NCI-H1694 treated with DMSO at 0.1 percent for 48 hours (cell line): ENCODE measurements around the gene COL5A1.
"Not testable (repeated sequence)": the region's sequence is repeated elsewhere in the genome, so short reads cannot be mapped to it uniquely, and the experiment has no call there.

Source experiments
- DNase-seq: peaks from one replicate; lab custom pipeline; 2025; lab: John Stamatoyannopoulos, UW

Gene COL5A1

DNA sequence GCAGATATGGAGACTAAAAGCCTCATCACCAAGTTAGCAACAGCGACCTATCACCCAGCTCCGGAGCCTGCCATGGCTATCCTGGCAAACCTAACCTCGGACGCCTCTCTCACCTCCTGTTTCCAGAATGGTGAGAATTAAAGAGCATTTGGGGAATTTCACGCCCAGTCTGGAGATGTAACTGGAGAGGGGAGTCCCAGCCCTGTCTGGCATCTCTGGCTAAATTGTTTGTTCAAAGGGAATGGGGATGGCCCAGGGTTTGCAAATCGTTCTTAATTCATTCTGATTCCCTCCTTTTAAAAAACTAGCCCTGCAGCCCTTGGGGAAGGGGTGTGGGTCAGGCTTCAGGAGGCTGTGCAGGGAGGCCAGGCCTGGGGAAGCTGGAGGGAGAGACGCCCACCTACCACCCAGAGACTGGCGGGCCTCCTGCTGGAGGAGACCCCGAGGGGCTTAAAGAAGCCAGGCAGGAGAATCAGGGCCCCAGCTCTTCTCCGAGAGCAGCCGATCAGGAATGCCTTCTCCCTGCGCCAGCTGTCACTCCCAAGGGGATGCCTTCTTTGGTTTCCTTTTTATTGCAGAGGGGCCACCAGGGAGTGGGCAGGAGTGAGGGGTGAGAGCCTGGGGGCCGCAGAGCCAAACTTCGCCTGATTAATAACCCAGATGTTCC lies 964 bp upstream of the COL5A1 start:
- DNase-seq, result no peak

DNA sequence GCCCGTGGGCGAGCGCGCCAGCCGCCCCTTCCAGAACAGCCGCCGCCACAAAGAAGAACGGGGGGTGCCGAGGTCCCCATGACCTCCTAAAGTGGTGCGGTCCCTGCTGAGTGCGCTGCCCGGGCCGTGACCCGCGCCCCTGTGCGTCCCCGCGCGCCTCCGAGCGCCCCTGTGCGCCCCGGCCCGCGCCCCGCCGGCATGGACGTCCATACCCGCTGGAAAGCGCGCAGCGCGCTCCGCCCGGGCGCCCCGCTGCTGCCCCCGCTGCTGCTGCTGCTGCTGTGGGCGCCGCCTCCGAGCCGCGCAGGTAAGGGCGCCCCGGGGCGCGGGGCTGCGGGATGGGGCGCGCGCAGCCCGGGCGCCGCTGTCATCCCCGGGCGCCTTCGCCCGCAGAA lies 384 bp downstream of the COL5A1 start:
- DNase-seq, result no peak

DNA sequence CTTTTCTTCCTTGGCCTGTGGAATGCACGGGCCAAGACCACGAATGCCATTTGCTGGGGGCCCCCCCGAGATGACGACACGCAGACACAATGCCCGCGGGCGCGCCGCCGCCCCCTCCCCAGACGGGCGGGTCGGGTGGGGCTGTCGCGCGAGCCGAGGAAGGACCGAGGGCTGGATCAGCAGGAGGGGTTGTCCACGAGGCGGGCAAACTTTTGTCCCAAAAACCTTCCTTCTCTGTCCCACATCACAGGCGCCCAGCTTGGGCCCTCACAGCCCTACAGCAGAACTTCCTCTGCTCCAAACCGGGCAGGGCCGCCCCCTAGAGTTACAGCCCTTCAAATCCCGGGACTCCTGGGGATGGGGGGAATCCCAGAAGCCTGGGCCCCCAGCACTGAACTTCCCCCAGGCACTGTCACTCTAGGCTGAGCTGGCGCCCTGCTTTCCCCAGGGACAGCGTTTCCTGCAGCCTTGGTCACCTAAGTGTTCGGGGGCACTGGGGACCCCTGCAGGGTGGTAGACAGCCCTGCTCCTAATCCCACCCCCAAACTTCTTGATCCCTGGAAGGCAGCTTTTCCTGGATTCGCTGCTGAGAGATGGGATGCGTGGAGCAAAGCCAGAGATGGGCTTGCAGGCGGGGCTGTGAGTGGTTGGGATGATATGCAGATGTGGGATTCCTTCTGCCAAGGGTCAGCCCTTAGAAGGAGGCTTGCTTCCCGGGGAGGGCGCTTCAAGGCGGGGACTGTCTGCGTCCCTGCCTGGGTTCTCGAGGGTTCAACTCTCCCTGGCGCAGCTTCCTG lies 980 bp downstream of the COL5A1 start:
- DNase-seq, result no peak

DNA sequence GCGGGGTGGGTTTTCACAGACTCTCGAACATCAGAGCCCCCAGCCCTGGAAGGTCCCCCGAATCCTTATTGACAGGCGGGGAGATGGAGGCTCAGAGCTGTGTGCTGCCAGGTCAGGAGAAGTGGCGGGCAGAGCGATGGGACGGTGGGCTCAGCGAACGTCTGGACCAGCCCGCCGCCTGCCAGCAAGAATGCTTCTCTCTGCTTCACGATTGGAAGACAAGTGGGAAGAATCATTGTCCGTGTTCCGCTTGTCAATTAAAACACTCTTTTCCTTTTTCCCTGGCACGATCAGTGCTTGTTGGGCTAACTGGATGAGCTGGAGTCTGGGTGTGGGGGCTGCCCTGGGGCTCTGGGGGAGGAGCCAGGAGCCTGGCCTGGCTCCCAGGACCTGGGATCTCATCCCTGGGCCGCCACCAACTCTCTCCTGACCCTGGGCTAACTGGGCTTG lies 1.6 kb downstream of the COL5A1 start:
- no peak for DNase-seq

DNA sequence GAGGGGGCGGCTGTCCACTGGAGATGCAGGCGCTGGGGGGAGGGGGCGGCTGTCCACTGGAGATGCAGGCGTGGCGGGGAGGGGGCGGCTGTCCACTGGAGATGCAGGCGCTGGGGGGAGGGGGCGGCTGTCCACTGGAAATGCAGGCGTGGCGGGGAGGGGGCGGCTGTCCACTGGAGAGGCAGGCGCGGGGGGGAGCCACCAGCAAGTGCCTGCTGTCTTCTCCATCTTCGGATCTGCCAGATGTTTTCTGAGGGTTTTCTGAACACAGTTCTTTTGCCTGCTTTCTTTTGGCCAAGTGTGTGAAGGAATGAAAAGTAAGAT lies 2.8 kb downstream of the COL5A1 start:
- DNase-seq, result not testable (repeated sequence)

DNA sequence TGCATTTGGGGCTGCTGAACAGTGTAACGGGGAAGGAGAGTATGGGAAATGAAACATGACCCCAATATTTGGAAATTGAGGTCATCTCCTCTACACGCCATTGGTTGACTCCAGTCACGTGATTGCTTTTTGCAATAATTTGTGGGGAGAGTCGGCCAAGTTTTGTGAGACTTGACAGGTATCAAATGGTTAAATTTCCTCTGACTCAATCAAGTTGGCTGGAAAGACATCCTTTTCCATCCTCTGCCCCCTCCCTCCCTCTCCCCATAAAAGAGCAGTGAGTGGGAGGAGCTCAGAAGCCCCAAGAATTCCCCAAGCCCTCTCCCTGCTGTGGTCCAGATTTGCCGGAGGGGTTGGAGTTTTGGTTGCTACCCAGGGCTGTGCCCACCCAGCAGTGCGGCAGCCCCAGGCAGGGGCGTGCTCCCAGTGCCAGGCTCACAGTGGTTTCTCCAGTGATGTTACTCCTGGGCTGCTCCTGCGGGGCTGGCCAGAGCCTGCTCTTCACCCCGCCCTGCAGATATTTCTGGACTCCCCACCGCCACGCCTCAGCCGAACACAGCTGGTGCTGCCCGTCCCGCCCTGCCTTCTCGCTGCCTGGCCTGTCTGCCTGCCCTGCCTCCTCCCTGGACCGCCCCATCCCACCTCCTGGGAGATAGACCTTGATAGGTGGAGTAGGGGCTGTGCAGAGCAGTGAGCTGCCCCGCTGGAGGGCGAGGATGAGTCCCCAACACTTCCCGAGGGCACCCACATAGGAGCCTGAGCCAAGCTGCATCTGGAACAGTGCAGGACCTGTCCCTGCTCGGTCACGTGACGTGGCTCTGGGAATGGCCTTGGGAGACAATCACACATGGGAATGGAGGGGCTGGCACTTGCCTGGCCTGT lies 3.4 kb downstream of the COL5A1 start:
- no peak for DNase-seq

DNA sequence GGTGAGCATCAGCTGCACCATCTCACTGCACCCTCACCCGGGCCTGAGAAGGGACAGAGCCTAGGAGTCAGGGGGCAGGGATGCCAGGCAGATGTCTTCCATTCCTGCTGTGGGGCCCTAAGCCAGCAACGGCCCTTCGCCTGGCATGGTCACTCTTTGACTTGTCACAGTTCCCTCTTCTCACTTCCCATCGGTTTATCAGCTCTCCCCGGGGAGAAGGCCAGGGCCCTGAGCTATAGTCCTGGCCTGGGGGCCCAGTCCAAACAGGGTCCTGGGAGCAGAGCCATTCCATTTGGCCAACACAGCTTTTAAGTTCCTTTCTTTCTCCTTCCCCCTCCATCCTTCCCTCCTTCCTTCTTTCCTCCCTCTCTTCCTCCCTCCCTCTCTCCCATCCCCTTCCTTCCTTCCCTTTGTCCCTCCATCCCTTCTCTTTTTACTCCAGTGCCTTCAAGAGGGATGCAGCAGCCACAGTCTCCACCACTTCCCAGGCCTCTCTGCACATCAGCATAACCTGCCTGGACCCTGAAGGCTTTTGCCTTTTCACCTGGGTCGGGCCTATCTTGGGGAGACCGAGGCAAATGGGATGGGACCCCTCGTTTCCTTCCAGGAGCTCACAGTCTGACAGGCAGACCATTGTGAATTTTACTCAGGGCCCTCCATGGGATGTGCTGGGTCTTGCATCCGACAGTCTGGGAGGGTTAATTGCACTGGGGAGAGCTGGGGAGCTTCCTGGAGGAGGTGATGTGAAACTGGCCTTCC lies 4.2 kb downstream of the COL5A1 start:
- no peak for DNase-seq

DNA sequence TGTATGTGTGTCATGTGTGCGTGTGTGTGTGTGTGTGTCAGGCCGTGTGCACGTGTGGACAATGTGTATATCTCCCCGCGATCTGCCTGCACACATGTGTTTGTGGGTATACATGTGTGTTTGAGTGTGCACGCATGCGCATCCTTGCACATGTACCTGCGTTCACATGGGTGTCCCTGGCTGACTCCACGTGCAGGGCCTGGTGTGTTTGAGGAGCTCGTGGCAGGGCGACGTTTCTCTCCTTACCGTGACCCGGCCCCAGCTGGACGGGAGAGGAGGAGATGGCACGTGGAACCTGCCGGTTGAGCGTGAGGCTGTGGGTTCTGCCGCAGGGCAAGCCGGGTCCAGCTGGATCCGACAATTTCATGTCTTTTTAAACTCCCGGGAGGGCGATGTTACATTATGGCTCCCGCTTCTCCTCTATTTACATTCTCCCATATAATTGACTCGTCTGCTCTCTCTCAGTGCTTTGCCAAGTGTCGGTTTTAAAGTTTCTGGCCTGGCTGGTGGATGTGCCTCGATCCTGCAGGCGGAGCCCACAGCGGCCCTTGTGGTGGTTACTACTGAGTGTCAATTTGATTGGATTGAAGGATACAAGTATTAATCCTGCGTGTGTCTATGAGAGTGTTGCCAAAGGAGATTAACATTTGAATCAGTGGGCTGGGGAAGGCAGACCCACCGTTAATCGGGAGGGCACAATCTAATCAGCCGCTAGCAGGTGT lies 5.9 kb downstream of the COL5A1 start:
- no peak for DNase-seq

DNA sequence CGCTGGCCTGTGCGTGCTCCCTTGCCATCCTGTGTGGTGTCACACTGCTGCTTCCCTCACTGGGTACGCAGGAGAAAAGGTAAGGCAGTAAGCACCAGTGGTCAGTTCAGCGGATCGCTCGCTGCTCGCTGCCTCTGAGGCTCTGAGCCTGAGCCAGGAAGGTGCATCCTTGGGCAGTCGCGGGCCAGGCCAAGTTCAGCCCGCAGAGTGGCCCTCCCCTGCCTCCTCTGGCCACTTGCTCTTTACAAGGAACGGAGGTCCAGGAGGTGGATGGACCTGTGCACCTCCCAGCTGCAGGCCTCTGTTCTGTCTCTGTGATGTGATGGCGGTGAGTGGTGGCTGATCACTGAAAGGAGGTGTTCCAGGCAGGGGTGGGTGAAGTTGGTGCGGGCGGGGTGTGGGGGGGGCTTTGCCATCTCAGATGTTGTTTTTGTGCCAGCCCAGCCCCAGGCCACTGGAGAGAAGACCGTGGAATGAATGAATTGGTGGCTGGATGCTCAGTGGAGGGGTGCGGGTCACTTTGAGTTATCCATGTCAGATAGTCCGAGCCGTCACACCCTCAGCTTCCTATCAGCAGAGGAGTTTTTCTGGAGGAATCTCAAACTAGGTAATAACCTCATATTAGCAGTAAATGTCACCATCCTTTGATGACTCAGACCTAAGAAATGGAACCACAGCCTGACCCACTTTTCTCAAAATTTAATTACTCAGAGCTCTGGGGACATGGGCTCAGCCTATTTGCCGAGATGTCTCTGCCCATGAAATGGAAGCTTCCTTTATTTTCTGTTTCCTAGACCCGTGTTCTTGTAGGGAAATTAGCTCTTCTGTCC lies 7.3 kb downstream of the COL5A1 start:
- no peak for DNase-seq

DNA sequence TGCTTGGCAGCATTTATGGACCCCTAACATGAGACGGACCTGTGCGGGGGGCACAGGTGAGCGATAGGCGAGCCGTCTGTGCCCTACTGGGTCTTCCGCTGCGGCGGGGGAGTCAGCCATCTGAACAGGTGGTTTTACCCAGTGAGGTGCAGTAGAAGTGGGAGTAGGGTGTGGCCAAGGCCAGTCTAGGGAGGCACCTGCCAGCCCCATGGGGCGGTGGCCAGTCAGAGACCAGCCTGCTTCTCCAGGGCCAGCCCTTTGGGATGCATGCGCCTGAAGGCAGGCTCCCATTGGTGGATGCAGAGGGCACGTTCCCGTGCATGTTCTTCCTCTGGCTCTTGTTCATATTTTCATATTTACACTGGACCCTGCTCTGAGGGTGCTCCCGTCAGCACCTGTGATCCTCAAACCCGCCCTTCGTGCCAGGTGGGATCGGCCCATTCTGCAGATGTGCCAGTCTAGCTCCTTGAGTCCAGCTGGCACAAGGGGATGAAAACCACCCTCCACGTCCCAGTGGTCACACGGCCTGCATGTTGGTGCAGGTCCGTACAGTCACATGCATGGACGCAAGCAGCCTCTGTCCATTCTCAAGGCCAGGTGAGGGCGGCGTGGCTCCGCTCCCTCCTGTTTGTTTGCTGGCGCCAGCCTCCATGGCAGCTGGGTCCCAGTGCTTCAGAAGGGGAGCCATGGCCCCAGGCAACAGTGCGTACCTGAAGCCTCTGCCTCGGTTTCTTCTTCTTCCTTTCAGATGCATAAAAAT lies 9.0 kb downstream of the COL5A1 start:
- no peak for DNase-seq

DNA sequence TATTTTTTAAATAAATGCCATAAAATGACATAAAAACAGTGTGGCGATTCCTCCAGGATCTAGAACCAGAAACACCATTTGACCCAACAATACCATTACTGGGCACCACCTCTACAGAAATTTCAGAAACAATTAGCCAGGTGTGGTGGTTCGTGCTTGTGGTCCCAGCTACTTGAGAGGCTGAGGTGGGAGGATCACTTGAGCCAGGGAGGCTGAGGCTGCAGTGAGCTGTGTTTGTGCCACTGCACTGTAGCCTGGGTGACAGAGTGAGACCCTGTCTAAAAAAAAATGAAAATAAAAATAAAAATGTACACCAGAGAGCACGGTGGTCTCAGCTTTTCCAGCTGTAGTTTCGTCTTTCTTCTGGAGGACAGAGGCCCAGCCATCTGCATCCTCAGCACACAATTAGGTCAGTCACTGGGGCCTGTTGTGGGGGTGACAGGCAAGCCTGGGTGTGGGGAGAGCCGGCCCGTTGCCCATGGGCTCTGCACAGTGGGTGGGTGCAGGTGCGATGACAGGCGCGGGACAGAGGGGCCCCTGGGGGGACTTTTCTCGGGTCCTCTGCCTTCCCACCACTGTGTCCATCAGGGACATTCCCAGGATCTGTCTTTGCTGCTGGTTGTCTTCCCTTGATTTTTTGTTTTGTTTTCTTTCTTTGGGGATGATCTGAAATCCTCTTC lies 9.8 kb downstream of the COL5A1 start:
- DNase-seq, result no peak

DNA sequence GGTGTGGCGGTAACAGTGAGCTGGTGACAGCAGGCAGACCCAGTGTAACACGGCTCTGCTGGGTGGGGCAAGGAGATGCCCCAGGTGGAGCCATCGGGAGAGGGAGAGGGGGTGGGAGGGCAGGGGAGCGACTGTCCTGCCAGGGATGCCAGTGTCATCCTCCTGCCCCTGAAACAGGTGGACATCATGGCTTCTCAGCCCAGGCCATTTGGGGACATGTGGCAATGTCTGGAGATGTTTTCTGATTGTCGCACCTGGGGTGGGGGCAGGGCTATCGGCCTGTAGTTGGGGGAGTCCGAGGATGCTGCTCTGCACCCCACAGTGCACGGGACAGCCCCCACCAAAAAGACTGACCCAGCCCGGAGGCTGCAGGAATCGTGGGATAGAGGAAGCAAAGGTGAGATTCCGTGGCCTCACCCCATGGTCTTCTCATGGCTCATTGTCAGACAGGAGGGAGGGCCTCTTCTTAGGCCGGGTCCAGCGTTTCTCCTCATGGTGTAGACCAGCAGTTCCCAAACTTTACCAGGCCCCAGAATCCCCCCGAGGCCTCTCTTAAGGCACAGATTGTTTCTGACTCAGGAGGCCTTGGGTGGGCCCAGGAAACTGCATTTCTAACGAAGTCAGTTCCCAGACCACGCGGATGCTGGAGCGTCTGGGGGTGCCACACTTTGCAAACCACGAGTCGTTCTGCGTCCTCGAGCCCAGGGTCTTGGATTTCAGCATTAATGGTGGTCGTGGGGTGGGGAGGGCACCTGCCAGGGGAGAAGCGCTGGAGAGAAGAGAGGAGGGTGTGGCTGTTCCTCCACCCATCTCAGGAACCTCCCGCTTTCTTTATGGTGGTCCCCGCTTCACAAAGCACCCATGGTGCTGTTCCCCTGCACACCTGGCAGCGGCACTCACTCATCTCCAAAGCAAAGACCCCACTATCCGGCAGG lies 11.0 kb downstream of the COL5A1 start:
- no peak for DNase-seq

DNA sequence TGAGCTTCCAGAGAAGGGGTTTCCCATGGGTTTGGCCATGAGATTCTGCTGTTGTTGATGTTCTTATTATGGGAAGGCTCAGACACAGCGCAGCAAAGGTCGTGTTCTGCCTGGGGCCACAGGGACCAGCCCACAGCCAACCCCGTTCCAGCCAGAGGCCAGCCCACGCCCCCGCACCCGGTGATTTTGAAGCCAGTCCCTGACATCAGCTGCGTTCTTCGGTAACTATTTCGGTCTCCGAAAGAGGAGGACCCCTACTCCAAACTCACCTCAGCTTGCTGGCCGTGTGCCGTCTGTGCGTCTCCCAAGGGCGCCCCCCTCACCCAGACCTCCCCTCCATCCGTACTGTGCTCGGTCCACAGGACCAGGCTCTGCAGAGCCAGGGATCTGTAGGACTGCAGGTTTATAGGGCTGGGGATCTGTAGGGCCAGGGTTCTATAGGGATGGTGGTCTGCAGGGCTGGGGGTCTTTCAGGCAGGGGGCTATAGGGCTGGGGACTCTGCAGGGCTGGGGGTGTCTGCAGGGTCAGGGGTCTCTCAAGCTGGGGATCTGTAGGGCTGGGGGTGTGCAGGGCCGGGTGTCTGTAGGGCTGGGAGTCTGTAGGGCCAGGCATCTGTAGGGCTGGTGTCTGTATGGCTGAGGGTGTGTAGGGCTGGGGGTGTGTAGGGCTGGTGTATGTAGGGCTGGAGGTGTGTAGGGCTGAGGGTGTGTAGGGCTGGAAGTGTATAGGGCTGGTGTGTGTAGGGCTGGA lies 11.8 kb downstream of the COL5A1 start:
- no peak for DNase-seq

DNA sequence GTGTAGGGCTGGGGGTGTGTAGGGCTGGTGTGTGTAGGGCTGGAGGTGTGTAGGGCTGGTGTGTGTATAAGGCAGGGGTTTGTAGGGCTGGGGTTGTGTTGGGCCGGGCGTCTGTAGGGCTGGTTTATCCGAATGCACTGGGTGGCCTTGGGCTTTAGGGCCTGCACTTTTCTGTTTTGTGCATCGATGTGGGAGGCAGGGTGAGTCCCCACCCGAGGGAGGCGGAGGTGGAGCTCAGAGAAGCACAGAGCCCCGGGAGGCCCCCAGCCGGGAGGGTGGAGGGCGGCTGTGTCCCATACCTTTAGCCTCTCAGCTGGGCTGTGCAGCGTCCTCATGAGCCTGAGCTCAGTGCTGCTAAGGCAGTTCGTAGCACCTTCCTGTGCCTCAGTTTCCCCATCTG lies 13.5 kb downstream of the COL5A1 start:
- DNase-seq, result no peak

DNA sequence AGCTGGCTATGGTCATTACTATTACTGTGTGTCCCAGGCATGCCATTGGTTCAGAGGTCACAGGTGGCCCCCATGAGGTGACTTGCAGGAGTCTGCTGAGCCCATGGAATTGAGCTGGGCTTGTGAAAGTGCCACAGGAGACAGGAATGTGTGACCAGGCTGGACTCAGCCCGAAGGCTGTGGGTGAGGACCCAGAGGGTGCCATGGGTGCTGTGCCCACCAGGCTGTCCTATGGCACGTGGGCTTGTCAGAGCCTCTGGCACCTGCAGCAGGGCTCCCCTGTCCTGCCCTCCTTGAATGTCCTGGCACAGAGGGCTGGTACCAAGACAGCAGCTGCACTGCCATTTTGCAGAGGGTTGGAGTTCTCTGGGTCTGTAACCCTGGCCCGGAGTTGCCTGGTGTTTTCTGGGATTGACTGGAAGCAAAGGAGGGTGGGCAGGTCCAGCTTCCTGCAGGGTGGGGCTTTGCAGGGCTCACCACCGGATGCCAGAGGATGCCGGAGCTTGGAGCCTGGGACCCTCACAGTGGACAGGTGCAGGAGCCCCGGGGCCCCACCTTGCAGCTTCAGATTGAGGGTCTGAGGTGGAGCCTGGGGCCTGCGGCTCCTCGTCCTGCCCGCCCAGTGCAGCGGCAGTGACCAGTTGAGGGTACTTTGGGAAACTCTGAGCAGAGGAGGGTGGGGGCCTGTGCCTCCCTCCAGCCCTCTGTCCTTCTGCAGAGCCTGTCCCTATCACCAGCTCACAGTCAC lies 14.2 kb downstream of the COL5A1 start:
- DNase-seq, result no peak

DNA sequence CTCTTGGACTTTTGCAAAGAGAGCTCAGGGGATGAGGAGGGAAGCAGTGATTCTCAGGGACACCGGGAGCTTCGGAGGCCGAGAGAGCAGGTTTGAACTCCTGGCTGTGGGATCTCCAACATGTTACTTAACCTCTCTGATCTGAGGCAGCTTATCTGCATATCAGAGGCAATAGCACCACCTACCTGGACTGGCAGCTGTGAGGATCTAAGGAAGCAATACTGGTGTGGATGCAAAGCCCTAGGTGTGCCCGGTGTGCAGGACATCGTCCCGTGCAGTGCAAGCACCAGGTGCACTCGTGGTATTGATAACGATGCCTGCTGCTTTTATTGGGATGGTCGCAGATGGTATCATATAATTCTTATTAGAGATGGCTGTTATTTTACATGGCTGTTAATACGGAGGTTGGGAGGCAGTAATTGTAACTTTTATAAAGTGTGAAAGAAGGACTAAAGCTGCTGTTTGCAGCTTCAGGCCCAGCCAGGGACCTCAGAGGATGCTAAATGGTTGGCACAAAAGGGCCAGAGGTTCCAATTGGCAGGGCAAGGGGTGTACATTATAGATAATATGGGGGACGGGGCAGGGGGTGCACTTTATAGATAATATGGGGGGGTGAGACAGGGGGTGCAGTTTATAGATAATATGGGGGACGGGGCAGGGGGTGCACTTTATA lies 14.9 kb downstream of the COL5A1 start:
- peak; percentile 39 for DNase-seq
